ENCODE data around the gene TMEM117. TPM values are rescaled to one million over a fixed set of nuclear protein-coding genes. Genes with fewer than 3 reads are reported as not detected.

TMEM117 gene
- total RNA-seq, 1 experiment from 2014 or later, result 7.8 TPM

- DNase-seq (ENCODE audit: low spot score), result peak; percentile 82
These were observed 122.0 kb downstream of the TMEM117 start for GRCh38 chr12:43957732-43958372.

- DNase-seq (ENCODE audit: low spot score), result no peak
These were observed 128.2 kb downstream of the TMEM117 start for GRCh38 chr12:43964033-43964432.

GRCh38 chr12:43964961-43965360 is 129.1 kb downstream of the TMEM117 start:
- DNase-seq (ENCODE audit: low spot score), result no peak

- no peak for DNase-seq (ENCODE audit: low spot score)
These were observed 130.0 kb downstream of the TMEM117 start for GRCh38 chr12:43965899-43966298.

GRCh38 chr12:43968736-43969135 is 132.9 kb downstream of the TMEM117 start:
- DNase-seq (ENCODE audit: low spot score), result no peak

GRCh38 chr12:43969882-43970281 is 134.0 kb downstream of the TMEM117 start:
- no peak for DNase-seq (ENCODE audit: low spot score)

GRCh38 chr12:43973385-43973784 is 137.5 kb downstream of the TMEM117 start:
- no peak for DNase-seq (ENCODE audit: low spot score)

- no peak for DNase-seq (ENCODE audit: low spot score)
These were observed 138.1 kb downstream of the TMEM117 start for GRCh38 chr12:43973993-43974392.

- DNase-seq (ENCODE audit: low spot score), result no peak
These were observed 140.1 kb downstream of the TMEM117 start for GRCh38 chr12:43976027-43976426.

GRCh38 chr12:43978556-43978955 is 142.7 kb downstream of the TMEM117 start:
- no peak for DNase-seq (ENCODE audit: low spot score)

GRCh38 chr12:43979450-43979849 is 143.6 kb downstream of the TMEM117 start:
- DNase-seq (ENCODE audit: low spot score), result no peak

GRCh38 chr12:43980627-43981191 is 144.8 kb downstream of the TMEM117 start:
- peak; percentile 14 for DNase-seq (ENCODE audit: low spot score)

GRCh38 chr12:43981726-43982125 is 145.8 kb downstream of the TMEM117 start:
- no peak for DNase-seq (ENCODE audit: low spot score)

GRCh38 chr12:43982544-43982943 is 146.7 kb downstream of the TMEM117 start:
- no peak for DNase-seq (ENCODE audit: low spot score)

GRCh38 chr12:43988838-43989560 is 153.1 kb downstream of the TMEM117 start:
- no peak for DNase-seq (ENCODE audit: low spot score)

GRCh38 chr12:43992856-43993255 is 157.0 kb downstream of the TMEM117 start:
- DNase-seq (ENCODE audit: low spot score), result no peak

- DNase-seq (ENCODE audit: low spot score), result peak; percentile 77
These were observed 164.6 kb downstream of the TMEM117 start for GRCh38 chr12:44000309-44000952.

- no peak for DNase-seq (ENCODE audit: low spot score)
These were observed 166.7 kb downstream of the TMEM117 start for GRCh38 chr12:44002607-44003006.

- no peak for DNase-seq (ENCODE audit: low spot score)
These were observed 167.8 kb downstream of the TMEM117 start for GRCh38 chr12:44003721-44004120.

- peak; percentile 63 for DNase-seq (ENCODE audit: low spot score)
These were observed 179.6 kb downstream of the TMEM117 start for GRCh38 chr12:44015333-44015941.

- DNase-seq (ENCODE audit: low spot score), result no peak
These were observed 181.3 kb downstream of the TMEM117 start for GRCh38 chr12:44017216-44017615.

- DNase-seq (ENCODE audit: low spot score), result no peak
These were observed 183.2 kb downstream of the TMEM117 start for GRCh38 chr12:44019118-44019517.
